AG09309 (cell line): Measurements from ENCODE around the gene LPXN.
A peak's percentile ranks its signal among the peaks of the same experiment; 100 is the strongest.

ENCODE experiments used
- DNase-seq: peaks from one replicate; pipeline ENCODE4 v3.0.0-alpha.2; 2010; ENCODE audit warnings: low read depth
- H3K4me3 ChIP-seq: 2 replicates; pipeline ENCODE4 v1.5.1; 2011; ENCODE audit warnings: mild to moderate bottlenecking, low read depth, low read length, moderate library complexity; ENCODE audit not compliant: control insufficient read depth
- TF ChIP-seq, protein P1 (sequence below): IDR thresholded peaks from 2 replicates; pipeline ENCODE4 v1.5.1; 2011; ENCODE audit warnings: mild to moderate bottlenecking, low read depth, low read length, inconsistent platforms; ENCODE audit not compliant: insufficient read depth, control insufficient read depth; ENCODE audit errors: missing control alignments

The LPXN gene

DNA sequence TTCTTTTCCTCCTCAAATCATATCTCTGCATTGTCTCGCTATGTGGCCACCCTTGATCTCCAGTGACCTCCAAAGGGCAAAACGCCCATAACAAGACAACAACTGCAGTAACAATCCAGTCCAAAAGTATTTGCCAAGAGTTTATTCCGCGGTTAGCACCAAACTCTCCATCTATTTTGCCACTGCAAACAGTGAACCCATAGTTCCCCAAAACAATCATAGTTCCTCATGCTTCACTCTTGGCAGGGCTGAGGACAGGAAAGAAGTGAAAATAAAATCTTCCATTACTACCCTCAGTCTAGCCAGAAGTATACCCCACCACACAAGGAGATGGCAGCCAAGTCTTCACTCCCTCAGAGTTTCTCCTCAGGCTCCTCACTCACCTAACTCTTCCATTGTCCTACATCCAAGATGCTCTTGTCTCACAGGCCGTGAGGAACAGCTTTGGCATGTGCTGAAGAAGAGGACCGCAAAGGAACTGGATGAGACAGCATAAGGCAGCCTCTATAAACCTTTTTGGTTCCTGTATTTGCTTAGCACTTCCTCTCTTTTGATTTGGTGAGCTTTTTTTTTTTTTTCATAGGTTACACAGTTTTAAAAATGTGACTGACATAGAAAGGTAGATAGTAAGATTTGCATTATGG lies at the start of gene LPXN:
TSS of gene LPXN (minus strand) at position 480 of the 644 bp plus-strand sequence. CDS start at position 396, 84 bp downstream.
- TF ChIP-seq, protein P1, sequence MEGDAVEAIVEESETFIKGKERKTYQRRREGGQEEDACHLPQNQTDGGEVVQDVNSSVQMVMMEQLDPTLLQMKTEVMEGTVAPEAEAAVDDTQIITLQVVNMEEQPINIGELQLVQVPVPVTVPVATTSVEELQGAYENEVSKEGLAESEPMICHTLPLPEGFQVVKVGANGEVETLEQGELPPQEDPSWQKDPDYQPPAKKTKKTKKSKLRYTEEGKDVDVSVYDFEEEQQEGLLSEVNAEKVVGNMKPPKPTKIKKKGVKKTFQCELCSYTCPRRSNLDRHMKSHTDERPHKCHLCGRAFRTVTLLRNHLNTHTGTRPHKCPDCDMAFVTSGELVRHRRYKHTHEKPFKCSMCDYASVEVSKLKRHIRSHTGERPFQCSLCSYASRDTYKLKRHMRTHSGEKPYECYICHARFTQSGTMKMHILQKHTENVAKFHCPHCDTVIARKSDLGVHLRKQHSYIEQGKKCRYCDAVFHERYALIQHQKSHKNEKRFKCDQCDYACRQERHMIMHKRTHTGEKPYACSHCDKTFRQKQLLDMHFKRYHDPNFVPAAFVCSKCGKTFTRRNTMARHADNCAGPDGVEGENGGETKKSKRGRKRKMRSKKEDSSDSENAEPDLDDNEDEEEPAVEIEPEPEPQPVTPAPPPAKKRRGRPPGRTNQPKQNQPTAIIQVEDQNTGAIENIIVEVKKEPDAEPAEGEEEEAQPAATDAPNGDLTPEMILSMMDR = no peak
- peak; percentile 52 for DNase-seq
- H3K4me3 ChIP-seq = peak within 1 kb of the TSS; percentile 60

DNA sequence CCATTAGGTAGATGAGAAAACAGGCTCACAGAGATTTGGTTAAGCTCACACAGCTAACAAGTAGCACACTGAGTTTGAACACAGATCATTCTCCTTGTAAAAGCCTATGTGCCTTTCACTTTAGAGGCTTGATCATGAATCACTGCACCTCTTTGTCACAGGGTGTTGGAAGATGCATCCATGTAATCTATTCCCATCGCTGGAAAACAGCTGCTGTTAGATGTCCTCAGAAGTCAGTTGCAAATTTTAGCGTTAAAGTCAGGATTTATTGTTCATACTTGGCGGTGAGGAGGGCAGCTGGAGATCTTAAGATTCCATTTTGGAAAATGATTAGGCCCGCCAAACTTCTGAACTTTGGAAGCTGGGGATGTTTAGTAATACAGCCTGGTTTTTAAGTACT lies 49.4 kb upstream of the LPXN start:
- no peak for DNase-seq
- no peak overlapping the region for H3K4me3 ChIP-seq
- TF ChIP-seq, protein P1 = no peak

DNA sequence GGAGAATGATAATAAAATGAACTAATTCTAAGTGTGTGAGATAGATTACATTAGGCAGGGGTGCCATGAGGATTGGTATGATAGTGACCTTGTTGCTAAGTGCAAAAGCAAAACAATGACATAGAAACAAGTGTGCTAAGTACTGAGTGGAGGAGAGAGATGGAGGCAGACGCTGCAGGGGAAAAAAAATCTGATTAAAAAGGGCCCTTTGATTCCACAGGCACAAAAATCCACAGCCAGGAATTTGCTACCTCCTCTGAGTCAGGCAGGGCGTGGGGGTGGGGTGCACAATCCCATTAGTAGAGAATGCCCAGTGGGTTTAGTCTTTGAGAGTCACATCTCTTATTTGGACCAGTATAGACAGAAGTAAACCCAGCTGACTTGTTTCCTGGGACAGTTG lies 46.7 kb upstream of the LPXN start, which contains the start of gene CNTF:
TSS of gene CNTF (plus strand) at position 322 of the 400 bp plus-strand sequence. CDS start 88 bp downstream, outside the sequence.
- DNase-seq = no peak
- no peak within 1 kb of the TSS for H3K4me3 ChIP-seq
- TF ChIP-seq, protein P1 = no peak

- no peak overlapping the region for H3K4me3 ChIP-seq
- no peak for DNase-seq
- TF ChIP-seq, protein P1 = no peak
Measured at GRCh38 chr11:58621586-58622262, 46.1 kb upstream of the LPXN start.

GRCh38 chr11:58617976-58618557 lies 42.4 kb upstream of the LPXN start:
- H3K4me3 ChIP-seq = no peak overlapping the region
- TF ChIP-seq, protein P1 = no peak
- no peak for DNase-seq

DNA sequence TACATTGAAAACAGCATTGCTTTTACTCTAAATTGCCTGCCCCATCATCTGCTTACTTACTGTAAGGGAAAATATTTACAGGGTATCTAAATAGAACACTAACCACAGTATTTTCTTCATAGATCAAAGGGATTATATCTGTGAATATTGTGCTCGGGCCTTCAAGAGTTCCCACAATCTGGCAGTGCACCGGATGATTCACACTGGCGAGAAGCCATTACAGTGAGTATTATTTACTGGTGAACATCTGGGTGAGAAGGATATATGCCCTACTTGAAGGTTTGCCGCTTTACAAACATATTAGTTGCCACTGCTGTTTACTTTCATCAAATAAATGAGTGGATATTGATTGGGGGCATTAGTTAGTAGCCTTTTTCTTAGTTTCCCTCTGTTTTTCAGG lies 40.9 kb upstream of the LPXN start:
- DNase-seq = peak; percentile 78
- no peak overlapping the region for H3K4me3 ChIP-seq
- TF ChIP-seq, protein P1 = no peak
